HG02884 (cell line): Measurements from ENCODE around the gene DSE.
A peak's percentile ranks its signal among the peaks of the same experiment; 100 is the strongest.

Experiments used
- ATAC-seq: cut with Tn5 transposase; IDR thresholded peaks from one replicate; pipeline ENCODE4 v1.9.1; 2021; ENCODE audit warnings: mild to moderate bottlenecking, moderate library complexity; ENCODE audit not compliant: unreplicated experiment

The DSE gene

GRCh38 chr6:116386581-116387299 lies 16.0 kb downstream of the DSE start:
- ATAC-seq = peak; percentile 37

- ATAC-seq = peak; percentile 61
These were observed 16.6 kb downstream of the DSE start for GRCh38 chr6:116387374-116387773.

- ATAC-seq = no peak
These were observed 18.2 kb downstream of the DSE start for GRCh38 chr6:116388924-116389323.

- no peak for ATAC-seq
These were observed 18.6 kb downstream of the DSE start for GRCh38 chr6:116389357-116389756.

GRCh38 chr6:116390581-116390980 lies 19.8 kb downstream of the DSE start:
- no peak for ATAC-seq

GRCh38 chr6:116392132-116393013 lies 21.6 kb downstream of the DSE start:
- ATAC-seq = no peak

- no peak for ATAC-seq
These were observed 22.7 kb downstream of the DSE start for GRCh38 chr6:116393430-116393829.

GRCh38 chr6:116395647-116396046 lies 24.9 kb downstream of the DSE start:
- peak; percentile 39 for ATAC-seq

GRCh38 chr6:116396441-116396840 lies 25.7 kb downstream of the DSE start:
- no peak for ATAC-seq

- no peak for ATAC-seq
These were observed 27.2 kb downstream of the DSE start for GRCh38 chr6:116397914-116398313.

- ATAC-seq = no peak
These were observed 27.7 kb downstream of the DSE start for GRCh38 chr6:116398316-116399010.

GRCh38 chr6:116399287-116399686 lies 28.5 kb downstream of the DSE start:
- ATAC-seq = no peak

- ATAC-seq = no peak
These were observed 29.6 kb downstream of the DSE start for GRCh38 chr6:116400328-116400727.

GRCh38 chr6:116402108-116402937 lies 31.6 kb downstream of the DSE start:
- no peak for ATAC-seq

- no peak for ATAC-seq
These were observed 32.5 kb downstream of the DSE start for GRCh38 chr6:116403205-116403604.

GRCh38 chr6:116404696-116405095 lies 33.9 kb downstream of the DSE start:
- ATAC-seq = no peak

GRCh38 chr6:116405138-116405537 lies 34.4 kb downstream of the DSE start:
- peak; percentile 67 for ATAC-seq

GRCh38 chr6:116405652-116406356 lies 35.1 kb downstream of the DSE start:
- ATAC-seq = no peak

- ATAC-seq = no peak
These were observed 36.1 kb downstream of the DSE start for GRCh38 chr6:116406678-116407345.
